Type B pancreatic cell (in vitro differentiated cells): ENCODE measurements around the gene FOXK1. TPM values are rescaled to one million over a fixed set of nuclear protein-coding genes. Genes with fewer than 3 reads are reported as not detected.

Experiments used
- DNase-seq: peaks from one replicate; pipeline ENCODE4 v3.0.0; 2021; ENCODE audit warnings: mixed read lengths; ENCODE audit not compliant: unreplicated experiment; ENCODE audit errors: extremely low spot score
- H3K27ac Mint-ChIP-seq: 2 replicates; pipeline ENCODE4 v1.8.0; 2021; ENCODE audit warnings: mild to moderate bottlenecking, mixed read lengths
- H3K27me3 Mint-ChIP-seq: 2 replicates; pipeline ENCODE4 v1.8.0; 2021; ENCODE audit warnings: mixed read lengths
- H3K36me3 Mint-ChIP-seq: 2 replicates; pipeline ENCODE4 v1.8.0; 2021; ENCODE audit warnings: mixed read lengths
- H3K4me1 Mint-ChIP-seq: one replicate; pipeline ENCODE4 v1.8.0; 2021; ENCODE audit warnings: mixed read lengths; ENCODE audit not compliant: unreplicated experiment
- H3K4me3 Mint-ChIP-seq: 2 replicates; pipeline ENCODE4 v1.8.0; 2021; ENCODE audit warnings: mild to moderate bottlenecking, mixed read lengths
- H3K9me3 Mint-ChIP-seq: 2 replicates; pipeline ENCODE4 v1.8.0; 2021; ENCODE audit warnings: mixed read lengths
- total RNA-seq: library from RNA; stranded (reverse); gene quantifications from 2 replicates; pipeline ENCODE4 v1.2.1, GENCODE V29; 2021; ENCODE audit warnings: low replicate concordance
- TF ChIP-seq, protein P1 (sequence below): fragments of 200-600 bp; sonication (generic); conservative IDR thresholded peaks from 2 replicates; pipeline ENCODE4 v1.5.0; 2021; ENCODE audit warnings: antibody characterized with exemption, mild to moderate bottlenecking

FOXK1 gene
- total RNA-seq, 1 donor from 2014 or later = 55.1 TPM

GRCh38 chr7:4733936-4734528 is 51.9 kb downstream of the FOXK1 start:
- no peak for DNase-seq
- Mint-ChIP-seq H3K9me3 (no peaks in the 10 kb centered on the region), H3K36me3 (peaks cover 15% of the 10 kb centered on the region), H3K27ac (no peak overlapping the region), H3K4me3 (no peak overlapping the region), H3K27me3 (no peaks in the 10 kb centered on the region), H3K4me1 (peaks cover 30% of the 10 kb centered on the region)
- TF ChIP-seq, protein P1, sequence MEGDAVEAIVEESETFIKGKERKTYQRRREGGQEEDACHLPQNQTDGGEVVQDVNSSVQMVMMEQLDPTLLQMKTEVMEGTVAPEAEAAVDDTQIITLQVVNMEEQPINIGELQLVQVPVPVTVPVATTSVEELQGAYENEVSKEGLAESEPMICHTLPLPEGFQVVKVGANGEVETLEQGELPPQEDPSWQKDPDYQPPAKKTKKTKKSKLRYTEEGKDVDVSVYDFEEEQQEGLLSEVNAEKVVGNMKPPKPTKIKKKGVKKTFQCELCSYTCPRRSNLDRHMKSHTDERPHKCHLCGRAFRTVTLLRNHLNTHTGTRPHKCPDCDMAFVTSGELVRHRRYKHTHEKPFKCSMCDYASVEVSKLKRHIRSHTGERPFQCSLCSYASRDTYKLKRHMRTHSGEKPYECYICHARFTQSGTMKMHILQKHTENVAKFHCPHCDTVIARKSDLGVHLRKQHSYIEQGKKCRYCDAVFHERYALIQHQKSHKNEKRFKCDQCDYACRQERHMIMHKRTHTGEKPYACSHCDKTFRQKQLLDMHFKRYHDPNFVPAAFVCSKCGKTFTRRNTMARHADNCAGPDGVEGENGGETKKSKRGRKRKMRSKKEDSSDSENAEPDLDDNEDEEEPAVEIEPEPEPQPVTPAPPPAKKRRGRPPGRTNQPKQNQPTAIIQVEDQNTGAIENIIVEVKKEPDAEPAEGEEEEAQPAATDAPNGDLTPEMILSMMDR = no peak

GRCh38 chr7:4734587-4735345 is 52.7 kb downstream of the FOXK1 start:
- H3K27me3 Mint-ChIP-seq = no peaks in the 10 kb centered on the region
- DNase-seq = no peak
- no peak overlapping the region for H3K27ac Mint-ChIP-seq
- peaks cover 15% of the 10 kb centered on the region for H3K36me3 Mint-ChIP-seq
- no peaks in the 10 kb centered on the region for H3K9me3 Mint-ChIP-seq
- no peak overlapping the region for H3K4me3 Mint-ChIP-seq
- peaks cover 37% of the 10 kb centered on the region for H3K4me1 Mint-ChIP-seq
- TF ChIP-seq, protein P1 = no peak

DNA sequence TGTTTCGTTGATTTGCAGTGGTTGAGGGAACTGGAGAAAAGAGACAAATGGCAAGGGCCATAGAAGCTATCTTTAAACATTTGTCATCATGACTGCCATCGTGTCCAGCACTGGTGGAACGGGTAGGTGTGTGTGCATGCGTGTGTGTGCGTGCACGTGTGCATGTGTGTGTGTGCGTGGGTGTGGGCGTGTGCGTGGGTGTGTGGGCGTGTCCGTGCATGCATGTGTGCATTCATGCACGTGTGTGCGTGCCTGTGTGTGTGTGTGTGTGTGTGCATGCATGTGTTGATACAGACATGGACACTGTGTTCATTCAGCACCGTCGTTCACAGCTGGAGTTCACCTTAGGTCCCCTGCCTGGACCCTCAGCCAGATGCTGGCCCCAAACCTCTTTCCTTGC is 55.2 kb downstream of the FOXK1 start:
- Mint-ChIP-seq H3K4me1 (peaks cover 32% of the 10 kb centered on the region), H3K4me3 (no peak overlapping the region), H3K27ac (peak overlapping the region; percentile 4), H3K9me3 (no peaks in the 10 kb centered on the region), H3K27me3 (no peaks in the 10 kb centered on the region), H3K36me3 (peaks cover 17% of the 10 kb centered on the region)
- TF ChIP-seq, protein P1 = no peak
- DNase-seq = no peak

GRCh38 chr7:4738711-4739527 is 56.8 kb downstream of the FOXK1 start:
- TF ChIP-seq, protein P1 = no peak
- Mint-ChIP-seq H3K36me3 (peaks cover 11% of the 10 kb centered on the region), H3K9me3 (no peaks in the 10 kb centered on the region), H3K4me1 (peaks cover 32% of the 10 kb centered on the region), H3K27ac (peak overlapping the region; percentile 88), H3K4me3 (peak overlapping the region; percentile 59), H3K27me3 (no peaks in the 10 kb centered on the region)
- DNase-seq = no peak

DNA sequence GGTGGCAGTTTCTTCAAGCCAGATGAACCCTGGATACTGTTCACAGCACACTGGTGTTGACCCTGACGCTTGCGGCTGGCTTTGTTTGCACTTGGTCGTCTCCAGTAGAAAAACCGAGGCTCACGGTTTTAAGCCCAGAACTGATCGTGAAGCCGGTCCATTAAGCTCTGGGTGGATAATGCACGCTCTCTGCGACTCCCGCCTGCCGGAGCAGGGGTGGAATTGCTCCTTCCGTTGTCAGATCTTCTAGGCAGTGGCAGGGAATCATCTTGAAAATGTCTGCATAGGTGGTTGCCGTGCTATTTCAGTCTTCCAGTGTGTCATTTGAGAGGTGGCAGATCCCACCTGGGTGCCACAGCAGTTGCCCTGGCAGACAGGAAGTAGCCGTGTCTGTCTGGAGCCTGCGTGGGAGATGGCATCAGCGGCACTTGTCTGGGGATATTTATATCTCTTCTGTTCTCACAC is 57.5 kb downstream of the FOXK1 start:
- Mint-ChIP-seq H3K4me3 (peak overlapping the region; percentile 59), H3K27me3 (no peaks in the 10 kb centered on the region), H3K36me3 (peaks cover 11% of the 10 kb centered on the region), H3K4me1 (peaks cover 39% of the 10 kb centered on the region), H3K27ac (peak overlapping the region; percentile 88), H3K9me3 (no peaks in the 10 kb centered on the region)
- no peak for DNase-seq
- TF ChIP-seq, protein P1 = peak; percentile 57
